Liver (tissue), 9 donors: ENCODE measurements around the gene NXPH2. TPM values are rescaled to one million over a fixed set of nuclear protein-coding genes. Genes with fewer than 3 reads are reported as not detected.

Experiments used
- DNase-seq: peaks from one replicate; pipeline ENCODE4 v3.0.0-alpha.2; 2017; ENCODE audit warnings: low spot score
- H3K27ac ChIP-seq, 2 donors: one replicate each; pipeline ENCODE4 v1.7.0; 2013; ENCODE audit warnings: inconsistent platforms in 2 of 2, low read length in 2 of 2, control low read depth in 1 of 2, low read depth in 1 of 2, mild to moderate bottlenecking in 1 of 2
- H3K27me3 ChIP-seq, 4 donors: one replicate each; pipeline versions ENCODE4 v1.6.1 to v1.7.0; 2013; ENCODE audit warnings: low read length in 3 of 4, inconsistent platforms in 1 of 4, mild to moderate bottlenecking in 1 of 4, moderate library complexity in 1 of 4; ENCODE audit not compliant: control insufficient read depth in 4 of 4, insufficient read depth in 4 of 4
- H3K36me3 ChIP-seq, 4 donors: one replicate each; pipeline versions ENCODE4 v1.6.1 to v1.7.0; 2013; ENCODE audit warnings: low read length in 3 of 4, mild to moderate bottlenecking in 3 of 4, low read depth in 1 of 4, moderate library complexity in 1 of 4; ENCODE audit not compliant: control insufficient read depth in 4 of 4, insufficient read depth in 3 of 4
- H3K4me1 ChIP-seq, 4 donors: one replicate each; pipeline versions ENCODE4 v1.6.1 to v1.7.0; 2013; ENCODE audit warnings: low read length in 3 of 4, mild to moderate bottlenecking in 3 of 4, moderate library complexity in 1 of 4; ENCODE audit not compliant: control insufficient read depth in 4 of 4, insufficient read depth in 4 of 4
- H3K4me3 ChIP-seq, 3 donors: one replicate each; pipeline versions ENCODE4 v1.6.1 to v1.7.0; 2013; ENCODE audit warnings: low read length in 3 of 3, control low read depth in 1 of 3, low read depth in 1 of 3, mild to moderate bottlenecking in 1 of 3
- H3K9ac ChIP-seq, 2 donors: one replicate each; pipeline ENCODE4 v1.7.0; 2013; ENCODE audit warnings: low read length in 2 of 2, mild to moderate bottlenecking in 2 of 2, moderate library complexity in 2 of 2, control low read depth in 1 of 2, low read depth in 1 of 2
- H3K9me3 ChIP-seq, 4 donors: one replicate each; pipeline versions ENCODE4 v1.6.1 to v1.7.0; 2013; ENCODE audit warnings: low read length in 3 of 4; ENCODE audit not compliant: control insufficient read depth in 4 of 4
- ATF3 ChIP-seq: IDR thresholded peaks from 2 replicates; pipeline ENCODE4 v1.6.1; 2016; ENCODE audit warnings: antibody characterized with exemption
- CTCF ChIP-seq: fragments of 150-350 bp; IDR thresholded peaks from 2 replicates; pipeline ENCODE4 v1.5.1; 2017; ENCODE audit warnings: improper control_type of control experiment, low read depth, low read length; ENCODE audit not compliant: missing input control
- EGR1 ChIP-seq, 2 donors: IDR thresholded peaks; 2 replicates each; pipeline ENCODE4 v1.6.1; 2016 to 2018; ENCODE audit warnings: antibody characterized with exemption in 2 of 2, low read depth in 2 of 2
- FOXA1 ChIP-seq: IDR thresholded peaks from 2 replicates; pipeline ENCODE4 v1.6.1; 2016; ENCODE audit warnings: antibody characterized with exemption
- FOXA2 ChIP-seq: IDR thresholded peaks from 2 replicates; pipeline ENCODE4 v1.6.1; 2016; ENCODE audit warnings: antibody characterized with exemption
- GABPA ChIP-seq, 2 donors: IDR thresholded peaks in 1 of 2; conservative IDR thresholded peaks in 1 of 2; 2 replicates each; pipeline ENCODE4 v1.6.1; 2016; ENCODE audit warnings: antibody characterized with exemption in 2 of 2, mild to moderate bottlenecking in 1 of 2, moderate library complexity in 1 of 2
- HNF4G ChIP-seq: IDR thresholded peaks from 2 replicates; pipeline ENCODE4 v1.6.1; 2016; ENCODE audit warnings: antibody characterized with exemption
- JUND ChIP-seq, 2 donors: IDR thresholded peaks; 2 replicates each; pipeline ENCODE4 v1.6.1; 2016; ENCODE audit warnings: antibody characterized with exemption in 2 of 2
- MAX ChIP-seq: IDR thresholded peaks from 2 replicates; pipeline ENCODE4 v1.6.1; 2016; ENCODE audit warnings: antibody characterized with exemption
- NR2F2 ChIP-seq: IDR thresholded peaks from 2 replicates; pipeline ENCODE4 v1.6.1; 2016; ENCODE audit warnings: antibody characterized with exemption
- RAD21 ChIP-seq, 2 donors: IDR thresholded peaks; 2 replicates each; pipeline ENCODE4 v1.6.1; 2016; ENCODE audit warnings: antibody characterized with exemption in 2 of 2, mild to moderate bottlenecking in 2 of 2
- REST ChIP-seq: IDR thresholded peaks from 2 replicates; pipeline ENCODE4 v1.6.1; 2016; ENCODE audit warnings: antibody characterized with exemption, mild to moderate bottlenecking
- TAF1 ChIP-seq: conservative IDR thresholded peaks from 2 replicates; pipeline ENCODE4 v1.6.1; 2016; ENCODE audit warnings: antibody characterized with exemption, mild to moderate bottlenecking
- YY1 ChIP-seq: IDR thresholded peaks from 2 replicates; pipeline ENCODE4 v1.6.1; 2016; ENCODE audit warnings: antibody characterized with exemption, mild to moderate bottlenecking
- ZBTB33 ChIP-seq: IDR thresholded peaks from 2 replicates; pipeline ENCODE4 v1.6.1; 2016; ENCODE audit warnings: antibody characterized with exemption
- WGBS: extraction: QIAGEN DNeasy Blood & Tissue Kit; methylation state at CpG from one replicate; pipeline ENCODE4 v1.1.7; 2013; 5-methylcytosine and 5-hydroxymethylcytosine counted together
- polyA plus RNA-seq, 2 donors: library from polyadenylated mRNA; stranded (reverse) in 1 of 2; unstranded in 1 of 2; fragments of 200-250 nt in 1 of 2; fragments of >200 nt in 1 of 2; fragmentation: Nextera tagmentation in 1 of 2; extraction: Ambion mirVana in 1 of 2; gene quantifications; one replicate each; pipeline versions ENCODE4 v1.2.1 to v1.2.3, GENCODE V29; 2013 to 2015
- total RNA-seq, 2 donors: library from RNA; depleted of rRNA; stranded (reverse); fragments of >200 nt; gene quantifications; one replicate each; pipeline ENCODE4 v1.2.3, GENCODE V29; 2014
- donor health status: healthy.
- donor health status: healthy.
- donor health status: healthy.
- donor health status: healthy.
- donor health status: healthy.

NXPH2 gene
- total and polyA plus RNA-seq, 4 donors, result 0.15 to 0.19 TPM; not detected in 2

- 83% methylated on average over 9 of the region's 9 CpGs for WGBS
- Histone ChIP-seq H3K9me3 (no peaks in the 10 kb centered on the region), H3K4me1 (no peaks in the 10 kb centered on the region), H3K9ac (no peak overlapping the region), H3K27me3 (peaks cover 0 to 4% (median 0%) of the 10 kb centered on the region in 4 donors), H3K4me3 (no peak overlapping the region), H3K36me3 (no peaks in the 10 kb centered on the region), H3K27ac (no peak overlapping the region)
- no peak for DNase-seq
- TF ChIP-seq GABPA (IDR thresholded peaks at IDR 0.05 in 1 of 2, conservative IDR thresholded peaks at IDR 0.05 in 1 of 2) (no peak), HNF4G (no peak), RAD21 (IDR thresholded peaks at IDR 0.05) (no peak), ATF3 (no peak), ZBTB33 (no peak), JUND (IDR thresholded peaks at IDR 0.05) (no peak), EGR1 (IDR thresholded peaks at IDR 0.05; ENCODE audit: low read depth in 2 of 2) (no peak), TAF1 (no peak), FOXA1 (no peak), CTCF (no peak), REST (no peak)
Measured at GRCh38 chr2:138640921-138641676, 139.1 kb downstream of the NXPH2 start.

GRCh38 chr2:138637686-138638085 is 142.5 kb downstream of the NXPH2 start:
- WGBS, result 70% methylated on average over 5 of the region's 5 CpGs
- TF ChIP-seq ATF3, result no peak
- TF ChIP-seq MAX, result no peak
- TF ChIP-seq YY1, result no peak
- TF ChIP-seq GABPA (IDR thresholded peaks at IDR 0.05 in 1 of 2, conservative IDR thresholded peaks at IDR 0.05 in 1 of 2), result no peak
- no peak for TF ChIP-seq HNF4G
- no peak for TF ChIP-seq FOXA2
- no peak for TF ChIP-seq NR2F2
- no peak for TF ChIP-seq TAF1
- TF ChIP-seq REST, result no peak
- no peak for TF ChIP-seq FOXA1
- no peaks in the 10 kb centered on the region for H3K9me3 ChIP-seq
- no peak for DNase-seq
- no peak overlapping the region for H3K9ac ChIP-seq
- no peak overlapping the region for H3K4me3 ChIP-seq
- no peaks in the 10 kb centered on the region for H3K4me1 ChIP-seq
- H3K27ac ChIP-seq, result no peak overlapping the region
- no peaks in the 10 kb centered on the region for H3K36me3 ChIP-seq
- H3K27me3 ChIP-seq, result peaks cover 0 to 4% (median 0%) of the 10 kb centered on the region in 4 donors
